Measurements from ENCODE around the gene UFSP2. TPM values are rescaled to one million over a fixed set of nuclear protein-coding genes. Genes with fewer than 3 reads are reported as not detected.

Gene UFSP2
- 10 to 100 TPM; 36.0 to 63.7 (median 51.9) TPM for total RNA-seq

DNA sequence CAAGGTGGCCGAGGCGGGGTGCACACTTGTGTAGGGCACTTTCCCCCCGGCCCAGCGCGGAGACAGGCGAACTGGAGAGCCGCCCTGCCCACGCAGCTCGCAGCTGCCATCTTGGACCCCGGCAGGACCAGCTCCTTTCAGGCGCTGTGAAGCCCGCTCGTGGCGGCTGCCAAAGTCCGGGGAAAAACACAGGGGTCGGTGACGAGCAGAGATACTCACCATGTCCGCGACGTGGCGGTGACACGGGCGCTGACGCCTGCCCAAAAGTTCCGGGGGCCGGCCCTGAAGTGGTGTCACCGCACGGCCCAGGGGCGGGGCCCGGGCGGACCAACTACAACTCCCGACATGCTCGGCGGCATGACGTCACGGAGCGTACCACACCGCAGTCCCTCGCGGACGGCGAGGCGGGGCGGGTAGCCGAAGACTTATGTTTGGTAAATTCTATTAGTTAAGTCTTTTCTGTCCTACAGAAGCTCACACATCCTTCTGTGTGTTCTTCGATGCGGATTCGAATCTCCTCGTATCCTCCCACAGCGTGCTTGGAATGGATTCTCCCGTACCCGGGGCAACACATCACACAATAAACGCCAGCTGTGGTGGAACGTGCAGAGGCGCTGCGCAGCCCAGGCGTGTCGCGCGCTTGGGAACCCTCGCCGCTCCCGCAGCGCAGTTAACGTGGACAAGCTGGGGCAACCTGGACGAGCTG, at the start of gene UFSP2:
UFSP2 (minus strand) TSS at position 318 of the 706 bp plus-strand sequence; CDS start at position 222, 96 bp downstream.
- Histone ChIP-seq H3K9me3 (no peaks in the 10 kb centered on the region), H3K4me1 (peaks cover 0 to 47% (median 13%) of the 10 kb centered on the region in 3 donors), H3K27me3 (no peaks in the 10 kb centered on the region), H3K36me3 (peaks cover 0 to 14% of the 10 kb centered on the region in 2 donors), H3K27ac (peak within 1 kb of the TSS; percentile 92 to 98 (median 96)), H3K4me3 (peak within 1 kb of the TSS; percentile 69 to 98)
- peak; percentile 98 for ATAC-seq
- TF ChIP-seq EP300 (IDR thresholded peaks at IDR 0.05) (peak; percentile 24), POLR2A (IDR thresholded peaks at IDR 0.05) (peak; percentile 74 to 76), POLR2AphosphoS5 (IDR thresholded peaks at IDR 0.05) (peak; percentile 69), CTCF (IDR thresholded peaks at IDR 0.05) (no peak)
- 0% methylated on average over 4 of the region's 66 CpGs for WGBS, 2 donors (ENCODE audit: low coverage in 1 of 2)

DNA sequence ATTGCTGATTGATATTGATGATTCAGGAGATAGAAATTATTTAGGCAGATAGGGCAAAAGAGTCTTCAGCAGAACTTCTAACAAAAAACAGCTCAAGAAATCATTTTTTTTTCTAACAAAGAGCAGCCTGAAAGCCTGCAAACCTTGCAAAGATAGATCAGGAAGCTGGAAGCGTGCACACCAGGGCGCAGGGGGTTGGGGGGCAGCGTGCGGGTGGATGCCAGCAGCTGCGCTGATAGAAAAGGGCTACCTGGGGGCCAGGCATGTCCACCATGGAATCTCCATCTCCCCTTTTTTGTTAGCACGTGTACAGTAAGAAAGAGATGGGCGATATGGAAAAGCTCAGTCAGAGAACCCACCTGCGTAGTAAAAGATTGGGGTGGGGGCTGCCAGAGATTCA, 47.5 kb upstream of the UFSP2 start:
- ATAC-seq = no peak
- TF ChIP-seq EP300 (IDR thresholded peaks at IDR 0.05) (no peak), CTCF (IDR thresholded peaks at IDR 0.05) (no peak), POLR2AphosphoS5 (IDR thresholded peaks at IDR 0.05) (no peak)
- H3K4me1 ChIP-seq = peaks cover 0 to 23% (median 0%) of the 10 kb centered on the region in 3 donors
- H3K27me3 ChIP-seq = no peaks in the 10 kb centered on the region
- WGBS, 2 donors (ENCODE audit: low coverage in 1 of 2) = 90% methylated on average over 2 to 6 of the region's 8 CpGs
- H3K27ac ChIP-seq = no peak overlapping the region
- no peaks in the 10 kb centered on the region for H3K9me3 ChIP-seq
- no peaks in the 10 kb centered on the region for H3K36me3 ChIP-seq
- H3K4me3 ChIP-seq = no peak overlapping the region

DNA sequence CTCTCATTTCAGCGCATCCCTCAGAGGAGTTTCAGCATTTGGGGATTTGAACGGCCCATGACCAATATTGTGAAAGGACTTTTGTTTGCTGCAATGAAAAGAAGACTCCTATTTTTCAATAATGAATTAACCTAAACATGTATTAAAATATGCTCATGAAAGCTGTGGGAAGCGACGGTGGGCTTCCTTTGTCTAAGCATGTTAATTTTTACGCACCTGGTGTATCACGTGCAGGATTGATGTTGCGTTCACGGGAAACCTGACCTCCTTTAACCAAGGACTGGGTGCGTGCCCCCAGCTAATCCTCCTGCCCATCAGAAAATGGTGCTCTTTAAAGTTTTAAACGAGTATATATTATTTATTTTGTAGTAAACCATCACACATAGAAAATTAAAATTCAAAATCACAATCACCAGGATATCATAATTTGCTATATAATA, 46.4 kb upstream of the UFSP2 start:
- H3K4me1 ChIP-seq = peaks cover 0 to 23% (median 0%) of the 10 kb centered on the region in 3 donors
- no peaks in the 10 kb centered on the region for H3K27me3 ChIP-seq
- peak overlapping the region; percentile 51 to 66 for H3K4me3 ChIP-seq
- ATAC-seq = no peak
- TF ChIP-seq CTCF (IDR thresholded peaks at IDR 0.05) = no peak
- TF ChIP-seq POLR2A (IDR thresholded peaks at IDR 0.05) = no peak
- no peak for TF ChIP-seq EP300 (IDR thresholded peaks at IDR 0.05)
- TF ChIP-seq POLR2AphosphoS5 (IDR thresholded peaks at IDR 0.05) = no peak
- peak overlapping the region in 2 of 4 donors; percentile 79 to 89 for H3K27ac ChIP-seq
- H3K9me3 ChIP-seq = no peaks in the 10 kb centered on the region
- no peaks in the 10 kb centered on the region for H3K36me3 ChIP-seq
- WGBS, 2 donors (ENCODE audit: low coverage in 1 of 2) = 26 to 35% methylated on average over 10 of the region's 10 CpGs

DNA sequence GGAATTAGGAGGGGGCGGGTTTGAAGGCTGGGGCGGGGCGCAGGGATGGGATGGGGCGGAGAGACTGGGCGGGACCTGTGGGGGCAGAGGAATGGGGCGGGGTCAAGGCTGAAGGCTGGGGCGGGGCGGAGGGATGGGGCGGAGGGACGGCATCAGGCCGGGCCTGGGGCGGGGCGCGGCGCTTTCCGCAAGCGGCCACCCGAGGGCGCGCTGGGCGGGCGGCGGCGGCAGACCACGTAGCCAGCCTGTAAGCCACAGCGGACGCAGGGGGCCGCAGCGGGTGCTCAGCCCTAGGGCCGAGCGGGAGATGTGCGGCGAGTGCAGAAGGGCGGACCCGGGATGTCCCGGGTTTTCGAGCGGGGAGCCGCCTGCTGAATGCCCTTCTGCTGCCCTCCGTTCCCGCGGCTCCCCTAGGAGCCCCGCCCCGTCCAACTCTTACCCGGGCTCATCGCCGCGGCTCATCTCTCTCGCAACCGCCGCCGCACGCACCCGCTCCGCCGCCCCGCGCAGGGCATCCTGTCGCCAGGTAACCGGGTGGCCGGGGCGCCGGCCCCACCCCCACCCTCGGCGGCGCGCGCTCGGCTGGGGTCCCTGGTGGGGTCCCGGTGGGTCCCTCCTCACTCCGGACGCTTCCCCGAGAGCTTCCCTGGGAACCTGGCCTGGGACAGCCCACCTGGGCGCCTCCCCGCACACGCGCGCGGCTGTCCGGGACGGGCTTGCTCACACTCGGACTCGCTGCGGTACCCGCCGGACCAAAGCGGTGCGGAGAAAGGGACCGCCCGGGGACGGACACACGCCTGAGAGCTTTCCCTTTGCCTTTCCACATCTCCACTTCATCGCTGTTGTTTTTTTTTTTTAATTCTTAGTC, 45.7 kb upstream of the UFSP2 start, which contains the start of gene CCDC110:
CCDC110 (minus strand) TSS at position 499 of the 868 bp plus-strand sequence; CDS start at position 449, 50 bp downstream.
- TF ChIP-seq POLR2AphosphoS5 (IDR thresholded peaks at IDR 0.05) (peak; percentile 58), CTCF (IDR thresholded peaks at IDR 0.05) (peak; percentile 80 to 91 (median 81)), EP300 (IDR thresholded peaks at IDR 0.05) (no peak), POLR2A (IDR thresholded peaks at IDR 0.05) (peak; percentile 55 to 59)
- ATAC-seq = peak; percentile 94
- H3K4me1 ChIP-seq = peaks cover 0 to 23% (median 0%) of the 10 kb centered on the region in 3 donors
- peak within 1 kb of the TSS; percentile 66 to 69 for H3K4me3 ChIP-seq
- WGBS, 2 donors (ENCODE audit: low coverage in 1 of 2) = 0% methylated on average over 6 to 18 of the region's 93 CpGs
- peak within 1 kb of the TSS; percentile 2 to 89 (median 80) for H3K27ac ChIP-seq
- no peaks in the 10 kb centered on the region for H3K9me3 ChIP-seq
- H3K27me3 ChIP-seq = no peaks in the 10 kb centered on the region
- H3K36me3 ChIP-seq = no peaks in the 10 kb centered on the region

Data from gastroesophageal sphincter (tissue), 4 donors.